ENCODE results near the gene DDX24. TPM values are rescaled to one million over a fixed set of nuclear protein-coding genes. Genes with fewer than 3 reads are reported as not detected.
A peak's percentile ranks its signal among the peaks of the same experiment; 100 is the strongest.

Gene DDX24
- total RNA-seq, 1 experiment from 2014 or later: 174 TPM

GRCh38 chr14:94111276-94112095 lies 30.5 kb upstream of the DDX24 start:
- CTCF ChIA-PET: interaction anchor here (2.2 to 3.0 kb wide), 2 partner anchors 25 to 75 kb away, joined by 5 to 14 read pairs; no protein-coding TSS in a partner anchor
- no peak overlapping the region for H3K4me3 Mint-ChIP-seq
- no peaks in the 10 kb centered on the region for H3K9me3 Mint-ChIP-seq
- TF ChIP-seq CBFB (CRISPR knock-in tag; IDR thresholded peaks at IDR 0.05; ENCODE audit: low read depth) (no peak), ZNF396 (CRISPR knock-in tag; IDR thresholded peaks at IDR 0.05; ENCODE audit: borderline replicate concordance) (no peak), ZNF671 (CRISPR knock-in tag; IDR thresholded peaks at IDR 0.05) (no peak), STAT6 (CRISPR knock-in tag; conservative IDR thresholded peaks at IDR 0.05; ENCODE audit: low read depth) (no peak), ZNF138 (CRISPR knock-in tag; conservative IDR thresholded peaks at IDR 0.05) (no peak), ZNF219 (CRISPR knock-in tag; IDR thresholded peaks at IDR 0.05; ENCODE audit: borderline replicate concordance) (no peak), ZNF232 (CRISPR knock-in tag; IDR thresholded peaks at IDR 0.05) (no peak), TEAD4 (CRISPR knock-in tag; IDR thresholded peaks at IDR 0.05) (no peak), TP53 (CRISPR knock-in tag; IDR thresholded peaks at IDR 0.05) (no peak)
- TF ChIP-seq, protein P1, sequence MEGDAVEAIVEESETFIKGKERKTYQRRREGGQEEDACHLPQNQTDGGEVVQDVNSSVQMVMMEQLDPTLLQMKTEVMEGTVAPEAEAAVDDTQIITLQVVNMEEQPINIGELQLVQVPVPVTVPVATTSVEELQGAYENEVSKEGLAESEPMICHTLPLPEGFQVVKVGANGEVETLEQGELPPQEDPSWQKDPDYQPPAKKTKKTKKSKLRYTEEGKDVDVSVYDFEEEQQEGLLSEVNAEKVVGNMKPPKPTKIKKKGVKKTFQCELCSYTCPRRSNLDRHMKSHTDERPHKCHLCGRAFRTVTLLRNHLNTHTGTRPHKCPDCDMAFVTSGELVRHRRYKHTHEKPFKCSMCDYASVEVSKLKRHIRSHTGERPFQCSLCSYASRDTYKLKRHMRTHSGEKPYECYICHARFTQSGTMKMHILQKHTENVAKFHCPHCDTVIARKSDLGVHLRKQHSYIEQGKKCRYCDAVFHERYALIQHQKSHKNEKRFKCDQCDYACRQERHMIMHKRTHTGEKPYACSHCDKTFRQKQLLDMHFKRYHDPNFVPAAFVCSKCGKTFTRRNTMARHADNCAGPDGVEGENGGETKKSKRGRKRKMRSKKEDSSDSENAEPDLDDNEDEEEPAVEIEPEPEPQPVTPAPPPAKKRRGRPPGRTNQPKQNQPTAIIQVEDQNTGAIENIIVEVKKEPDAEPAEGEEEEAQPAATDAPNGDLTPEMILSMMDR (IDR thresholded peaks at IDR 0.05): no peak
- TF ChIP-seq, protein P2, sequence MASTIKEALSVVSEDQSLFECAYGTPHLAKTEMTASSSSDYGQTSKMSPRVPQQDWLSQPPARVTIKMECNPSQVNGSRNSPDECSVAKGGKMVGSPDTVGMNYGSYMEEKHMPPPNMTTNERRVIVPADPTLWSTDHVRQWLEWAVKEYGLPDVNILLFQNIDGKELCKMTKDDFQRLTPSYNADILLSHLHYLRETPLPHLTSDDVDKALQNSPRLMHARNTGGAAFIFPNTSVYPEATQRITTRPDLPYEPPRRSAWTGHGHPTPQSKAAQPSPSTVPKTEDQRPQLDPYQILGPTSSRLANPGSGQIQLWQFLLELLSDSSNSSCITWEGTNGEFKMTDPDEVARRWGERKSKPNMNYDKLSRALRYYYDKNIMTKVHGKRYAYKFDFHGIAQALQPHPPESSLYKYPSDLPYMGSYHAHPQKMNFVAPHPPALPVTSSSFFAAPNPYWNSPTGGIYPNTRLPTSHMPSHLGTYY (CRISPR knock-in tag; IDR thresholded peaks at IDR 0.05): no peak
- peaks cover 2% of the 10 kb centered on the region; the same call in 1 of the 2 replicates for H3K27me3 Mint-ChIP-seq (ENCODE audit: low read depth)
- no peaks in the 10 kb centered on the region for H3K36me3 Mint-ChIP-seq
- ATAC-seq: no peak
- POLR2A ChIA-PET: no interaction called here
- DNase-seq (ENCODE audit: low spot score): no peak
- peaks cover 14% of the 10 kb centered on the region; the same call in 1 of the 2 replicates for H3K4me1 Mint-ChIP-seq
- H3K27ac Mint-ChIP-seq: no peak overlapping the region

- Mint-ChIP-seq H3K36me3 (no peaks in the 10 kb centered on the region), H3K27me3 (ENCODE audit: low read depth) (no peaks in the 10 kb centered on the region), H3K4me1 (peaks cover 14% of the 10 kb centered on the region; the same call in 1 of the 2 replicates), H3K4me3 (no peak within 1 kb of the TSS), H3K9me3 (no peaks in the 10 kb centered on the region), H3K27ac (peak within 1 kb of the TSS; percentile 82; the same call in 1 of the 2 replicates)
- ChIA-PET POLR2A (no interaction called here), CTCF (interaction anchor here (0.8 to 3.0 kb wide), 4 partner anchors 19 to 75 kb away, joined by 3 to 14 read pairs (median 5); partner anchors contain the start of gene IFI27L2)
- peak; percentile 30; the same call in 1 of the 2 replicates for ATAC-seq
- DNase-seq (ENCODE audit: low spot score): no peak
- TF ChIP-seq, protein P3, sequence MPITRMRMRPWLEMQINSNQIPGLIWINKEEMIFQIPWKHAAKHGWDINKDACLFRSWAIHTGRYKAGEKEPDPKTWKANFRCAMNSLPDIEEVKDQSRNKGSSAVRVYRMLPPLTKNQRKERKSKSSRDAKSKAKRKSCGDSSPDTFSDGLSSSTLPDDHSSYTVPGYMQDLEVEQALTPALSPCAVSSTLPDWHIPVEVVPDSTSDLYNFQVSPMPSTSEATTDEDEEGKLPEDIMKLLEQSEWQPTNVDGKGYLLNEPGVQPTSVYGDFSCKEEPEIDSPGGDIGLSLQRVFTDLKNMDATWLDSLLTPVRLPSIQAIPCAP (CRISPR knock-in tag; IDR thresholded peaks at IDR 0.05): no peak
- TF ChIP-seq GTF2I (CRISPR knock-in tag; conservative IDR thresholded peaks at IDR 0.05): no peak
- no peak for TF ChIP-seq E2F5 (CRISPR knock-in tag; IDR thresholded peaks at IDR 0.05)
- TF ChIP-seq, protein P4, sequence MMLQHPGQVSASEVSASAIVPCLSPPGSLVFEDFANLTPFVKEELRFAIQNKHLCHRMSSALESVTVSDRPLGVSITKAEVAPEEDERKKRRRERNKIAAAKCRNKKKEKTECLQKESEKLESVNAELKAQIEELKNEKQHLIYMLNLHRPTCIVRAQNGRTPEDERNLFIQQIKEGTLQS (CRISPR knock-in tag; conservative IDR thresholded peaks at IDR 0.05): no peak
- no peak for TF ChIP-seq NFYB (CRISPR knock-in tag; conservative IDR thresholded peaks at IDR 0.05; ENCODE audit: low read depth)
- TF ChIP-seq SOX15 (CRISPR knock-in tag; IDR thresholded peaks at IDR 0.05): no peak
- no peak for TF ChIP-seq RELA (CRISPR knock-in tag; IDR thresholded peaks at IDR 0.05; ENCODE audit: borderline replicate concordance)
- TF ChIP-seq OVOL2 (CRISPR knock-in tag; IDR thresholded peaks at IDR 0.05; ENCODE audit: borderline replicate concordance): no peak
- no peak for TF ChIP-seq PREB (CRISPR knock-in tag; IDR thresholded peaks at IDR 0.05; ENCODE audit: borderline replicate concordance)
- no peak for TF ChIP-seq CBFB (CRISPR knock-in tag; IDR thresholded peaks at IDR 0.05; ENCODE audit: low read depth)
- TF ChIP-seq, protein P5, sequence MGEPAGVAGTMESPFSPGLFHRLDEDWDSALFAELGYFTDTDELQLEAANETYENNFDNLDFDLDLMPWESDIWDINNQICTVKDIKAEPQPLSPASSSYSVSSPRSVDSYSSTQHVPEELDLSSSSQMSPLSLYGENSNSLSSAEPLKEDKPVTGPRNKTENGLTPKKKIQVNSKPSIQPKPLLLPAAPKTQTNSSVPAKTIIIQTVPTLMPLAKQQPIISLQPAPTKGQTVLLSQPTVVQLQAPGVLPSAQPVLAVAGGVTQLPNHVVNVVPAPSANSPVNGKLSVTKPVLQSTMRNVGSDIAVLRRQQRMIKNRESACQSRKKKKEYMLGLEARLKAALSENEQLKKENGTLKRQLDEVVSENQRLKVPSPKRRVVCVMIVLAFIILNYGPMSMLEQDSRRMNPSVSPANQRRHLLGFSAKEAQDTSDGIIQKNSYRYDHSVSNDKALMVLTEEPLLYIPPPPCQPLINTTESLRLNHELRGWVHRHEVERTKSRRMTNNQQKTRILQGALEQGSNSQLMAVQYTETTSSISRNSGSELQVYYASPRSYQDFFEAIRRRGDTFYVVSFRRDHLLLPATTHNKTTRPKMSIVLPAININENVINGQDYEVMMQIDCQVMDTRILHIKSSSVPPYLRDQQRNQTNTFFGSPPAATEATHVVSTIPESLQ (CRISPR knock-in tag; IDR thresholded peaks at IDR 0.05): no peak
- no peak for TF ChIP-seq ELF4 (CRISPR knock-in tag; IDR thresholded peaks at IDR 0.05; ENCODE audit: low read depth)
These were observed 29.7 kb upstream of the DDX24 start, which contains the start of gene IFI27 for GRCh38 chr14:94110552-94111181. IFI27 (plus strand) TSS chr14:94110736.

Measured in WTC11 (cell line).